Stimulated activated CD4-positive, alpha-beta T cell treated with anti-CD3 and anti-CD28 coated beads, Interleukin-12 subunit alpha, Interleukin-12 subunit beta, amount 100 ng/mL, for 24 hours (primary cell): ENCODE measurements around the gene TAF11L6.
"Not testable (repeated sequence)": the region's sequence is repeated elsewhere in the genome, so short reads cannot be mapped to it uniquely, and the experiment has no call there.

Source experiments
- DNase-seq, 2 experiments: peaks; one replicate each; pipeline ENCODE4 v3.0.0-alpha.2; 2020; ENCODE audit warnings: low read depth in 2 of 2

TAF11L6 gene

GRCh38 chr5:17528369-17528768, at the start of gene TAF11L6:
Gene TAF11L6 (plus strand): TSS chr5:17528669.
- DNase-seq, result not testable (repeated sequence)

- DNase-seq, result no peak
Observed at GRCh38 chr5:17481378-17481777, 47.1 kb upstream of the TAF11L6 start.

- DNase-seq, result no peak
Observed at GRCh38 chr5:17482790-17483189, 45.7 kb upstream of the TAF11L6 start.

GRCh38 chr5:17486464-17487173, 41.9 kb upstream of the TAF11L6 start:
- DNase-seq, result not testable (repeated sequence)

GRCh38 chr5:17487174-17487512, 41.3 kb upstream of the TAF11L6 start:
- DNase-seq, result no peak

- DNase-seq, result not testable (repeated sequence)
Observed at GRCh38 chr5:17491257-17491656, 37.2 kb upstream of the TAF11L6 start.

GRCh38 chr5:17492770-17493169, 35.7 kb upstream of the TAF11L6 start:
- DNase-seq, result no peak

- no peak for DNase-seq
Observed at GRCh38 chr5:17497446-17497845, 31.0 kb upstream of the TAF11L6 start.

- DNase-seq, result not testable (repeated sequence)
Observed at GRCh38 chr5:17497931-17498330, 30.5 kb upstream of the TAF11L6 start, which contains the start of gene TAF11L2. Gene TAF11L2 (plus strand): TSS chr5:17498231.

GRCh38 chr5:17511775-17512325, 16.6 kb upstream of the TAF11L6 start:
- DNase-seq, result no peak

GRCh38 chr5:17517526-17517925, 10.9 kb upstream of the TAF11L6 start:
- peak in 1 of 2 experiments; percentile 1 for DNase-seq

- not testable (repeated sequence) for DNase-seq
Observed at GRCh38 chr5:17518067-17518466, 10.4 kb upstream of the TAF11L6 start, which contains the start of gene TAF11L3. Gene TAF11L3 (plus strand): TSS chr5:17518367.

- not testable (repeated sequence) for DNase-seq
Observed at GRCh38 chr5:17519508-17519907, 9.0 kb upstream of the TAF11L6 start.

- DNase-seq, result not testable (repeated sequence)
Observed at GRCh38 chr5:17521501-17521900, 7.0 kb upstream of the TAF11L6 start, which contains the start of gene TAF11L4. Gene TAF11L4 (plus strand): TSS chr5:17521801.

- not testable (repeated sequence) for DNase-seq
Observed at GRCh38 chr5:17524935-17525334, 3.5 kb upstream of the TAF11L6 start, which contains the start of gene TAF11L5. Gene TAF11L5 (plus strand): TSS chr5:17525235.

- DNase-seq, result not testable (repeated sequence)
Observed at GRCh38 chr5:17526504-17526903, 2.0 kb upstream of the TAF11L6 start.
